ENCODE measurements around the gene CTNNA1. TPM values are rescaled to one million over a fixed set of nuclear protein-coding genes. Genes with fewer than 3 reads are reported as not detected.

CTNNA1 gene
- total RNA-seq, 1 donor from 2014 or later, result 78.6 TPM

- Mint-ChIP-seq H3K36me3 (ENCODE audit: low read depth) (peaks cover 9% of the 10 kb centered on the region), H3K4me1 (no peaks in the 10 kb centered on the region), H3K27me3 (no peaks in the 10 kb centered on the region), H3K4me3 (no peak overlapping the region), H3K9me3 (no peaks in the 10 kb centered on the region), H3K27ac (no peak overlapping the region)
- intact Hi-C loops (cut with micrococcal nuclease), result no loop called here
- DNase-seq, result no peak
Observed at GRCh38 chr5:138926688-138927448, 173.6 kb downstream of the CTNNA1 start.

GRCh38 chr5:138927544-138927943 is 174.3 kb downstream of the CTNNA1 start:
- no peak for DNase-seq
- intact Hi-C loops (cut with micrococcal nuclease), result no loop called here
- no peaks in the 10 kb centered on the region for H3K27me3 Mint-ChIP-seq
- H3K27ac Mint-ChIP-seq, result no peak overlapping the region
- H3K4me1 Mint-ChIP-seq, result no peaks in the 10 kb centered on the region
- no peaks in the 10 kb centered on the region for H3K9me3 Mint-ChIP-seq
- peaks cover 9% of the 10 kb centered on the region for H3K36me3 Mint-ChIP-seq (ENCODE audit: low read depth)
- H3K4me3 Mint-ChIP-seq, result no peak overlapping the region

GRCh38 chr5:138927979-138928378 is 174.8 kb downstream of the CTNNA1 start:
- Mint-ChIP-seq H3K4me3 (no peak overlapping the region), H3K36me3 (ENCODE audit: low read depth) (peaks cover 12% of the 10 kb centered on the region), H3K9me3 (no peaks in the 10 kb centered on the region), H3K27ac (no peak overlapping the region), H3K27me3 (no peaks in the 10 kb centered on the region), H3K4me1 (no peaks in the 10 kb centered on the region)
- intact Hi-C loops (cut with micrococcal nuclease), result no loop called here
- no peak for DNase-seq

GRCh38 chr5:138929571-138929955 is 176.3 kb downstream of the CTNNA1 start:
- no peaks in the 10 kb centered on the region for H3K4me1 Mint-ChIP-seq
- no peak for DNase-seq
- intact Hi-C loops (cut with micrococcal nuclease), result no loop called here
- H3K4me3 Mint-ChIP-seq, result no peak overlapping the region
- no peak overlapping the region for H3K27ac Mint-ChIP-seq
- H3K27me3 Mint-ChIP-seq, result no peaks in the 10 kb centered on the region
- H3K9me3 Mint-ChIP-seq, result no peaks in the 10 kb centered on the region
- H3K36me3 Mint-ChIP-seq (ENCODE audit: low read depth), result peaks cover 14% of the 10 kb centered on the region

- Mint-ChIP-seq H3K4me1 (no peaks in the 10 kb centered on the region), H3K27ac (no peak overlapping the region), H3K9me3 (no peaks in the 10 kb centered on the region), H3K36me3 (ENCODE audit: low read depth) (peaks cover 15% of the 10 kb centered on the region), H3K4me3 (no peak overlapping the region), H3K27me3 (no peaks in the 10 kb centered on the region)
- intact Hi-C loops (cut with micrococcal nuclease), result no loop called here
- DNase-seq, result no peak
Observed at GRCh38 chr5:138930371-138931097, 177.3 kb downstream of the CTNNA1 start.

- Mint-ChIP-seq H3K36me3 (ENCODE audit: low read depth) (peaks cover 13% of the 10 kb centered on the region), H3K4me1 (no peaks in the 10 kb centered on the region), H3K4me3 (no peak overlapping the region), H3K27ac (no peak overlapping the region), H3K9me3 (no peaks in the 10 kb centered on the region), H3K27me3 (no peaks in the 10 kb centered on the region)
- intact Hi-C loops (cut with micrococcal nuclease), result no loop called here
- DNase-seq, result no peak
Observed at GRCh38 chr5:138932171-138932810, 179.1 kb downstream of the CTNNA1 start.

- intact Hi-C loops (cut with micrococcal nuclease), result no loop called here
- no peaks in the 10 kb centered on the region for H3K27me3 Mint-ChIP-seq
- peaks cover 11% of the 10 kb centered on the region for H3K36me3 Mint-ChIP-seq (ENCODE audit: low read depth)
- no peak for DNase-seq
- no peak overlapping the region for H3K4me3 Mint-ChIP-seq
- no peak overlapping the region for H3K27ac Mint-ChIP-seq
- peaks cover 5% of the 10 kb centered on the region for H3K4me1 Mint-ChIP-seq
- H3K9me3 Mint-ChIP-seq, result no peaks in the 10 kb centered on the region
Observed at GRCh38 chr5:138933522-138934290, 180.5 kb downstream of the CTNNA1 start.

- Mint-ChIP-seq H3K4me1 (peaks cover 6% of the 10 kb centered on the region), H3K27me3 (no peaks in the 10 kb centered on the region), H3K4me3 (no peak overlapping the region), H3K36me3 (ENCODE audit: low read depth) (peaks cover 11% of the 10 kb centered on the region), H3K9me3 (no peaks in the 10 kb centered on the region), H3K27ac (no peak overlapping the region)
- intact Hi-C loops (cut with micrococcal nuclease), result no loop called here
- no peak for DNase-seq
Observed at GRCh38 chr5:138934971-138935370, 181.7 kb downstream of the CTNNA1 start.

- no peak overlapping the region for H3K27ac Mint-ChIP-seq
- no peaks in the 10 kb centered on the region for H3K9me3 Mint-ChIP-seq
- H3K27me3 Mint-ChIP-seq, result no peaks in the 10 kb centered on the region
- intact Hi-C loops (cut with micrococcal nuclease), result no loop called here
- no peak for DNase-seq
- peaks cover 6% of the 10 kb centered on the region for H3K4me1 Mint-ChIP-seq
- H3K36me3 Mint-ChIP-seq (ENCODE audit: low read depth), result peaks cover 9% of the 10 kb centered on the region
- no peak overlapping the region for H3K4me3 Mint-ChIP-seq
Observed at GRCh38 chr5:138935466-138935865, 182.2 kb downstream of the CTNNA1 start.

- intact Hi-C loops (cut with micrococcal nuclease), result no loop called here
Observed at GRCh38 chr5:138936225-138936967, 183.2 kb downstream of the CTNNA1 start.

GRCh38 chr5:138936968-138937345 is 183.7 kb downstream of the CTNNA1 start:
- H3K4me3 Mint-ChIP-seq, result no peak overlapping the region
- intact Hi-C loops (cut with micrococcal nuclease), result no loop called here
- peaks cover 6% of the 10 kb centered on the region for H3K36me3 Mint-ChIP-seq (ENCODE audit: low read depth)
- H3K4me1 Mint-ChIP-seq, result peaks cover 11% of the 10 kb centered on the region
- no peaks in the 10 kb centered on the region for H3K9me3 Mint-ChIP-seq
- no peak overlapping the region for H3K27ac Mint-ChIP-seq
- DNase-seq, result no peak
- H3K27me3 Mint-ChIP-seq, result no peaks in the 10 kb centered on the region

More at GRCh38 chr5:138936225-138936967, 183.2 kb downstream of the CTNNA1 start:
- no peak for DNase-seq
- Mint-ChIP-seq H3K27me3 (no peaks in the 10 kb centered on the region), H3K27ac (no peak overlapping the region), H3K4me3 (no peak overlapping the region), H3K36me3 (ENCODE audit: low read depth) (peaks cover 6% of the 10 kb centered on the region), H3K4me1 (peaks cover 11% of the 10 kb centered on the region), H3K9me3 (no peaks in the 10 kb centered on the region)

- no peak overlapping the region for H3K27ac Mint-ChIP-seq
- H3K27me3 Mint-ChIP-seq, result no peaks in the 10 kb centered on the region
- H3K4me3 Mint-ChIP-seq, result no peak overlapping the region
- no peak for DNase-seq
- peaks cover 5% of the 10 kb centered on the region for H3K36me3 Mint-ChIP-seq (ENCODE audit: low read depth)
- intact Hi-C loops (cut with micrococcal nuclease), result no loop called here
- H3K4me1 Mint-ChIP-seq, result peaks cover 11% of the 10 kb centered on the region
- H3K9me3 Mint-ChIP-seq, result no peaks in the 10 kb centered on the region
Observed at GRCh38 chr5:138937392-138938387, 184.5 kb downstream of the CTNNA1 start.

Measured in activated CD4-positive, alpha-beta T cell treated with anti-CD3 and anti-CD28 coated beads, Interleukin-2, amount 10 ng/mL, durations not matched to agents 24 days and 14 days (primary cell).